ENCODE data around the gene GPRIN1.
A peak's percentile ranks its signal among the peaks of the same experiment; 100 is the strongest.

The GPRIN1 gene

DNA sequence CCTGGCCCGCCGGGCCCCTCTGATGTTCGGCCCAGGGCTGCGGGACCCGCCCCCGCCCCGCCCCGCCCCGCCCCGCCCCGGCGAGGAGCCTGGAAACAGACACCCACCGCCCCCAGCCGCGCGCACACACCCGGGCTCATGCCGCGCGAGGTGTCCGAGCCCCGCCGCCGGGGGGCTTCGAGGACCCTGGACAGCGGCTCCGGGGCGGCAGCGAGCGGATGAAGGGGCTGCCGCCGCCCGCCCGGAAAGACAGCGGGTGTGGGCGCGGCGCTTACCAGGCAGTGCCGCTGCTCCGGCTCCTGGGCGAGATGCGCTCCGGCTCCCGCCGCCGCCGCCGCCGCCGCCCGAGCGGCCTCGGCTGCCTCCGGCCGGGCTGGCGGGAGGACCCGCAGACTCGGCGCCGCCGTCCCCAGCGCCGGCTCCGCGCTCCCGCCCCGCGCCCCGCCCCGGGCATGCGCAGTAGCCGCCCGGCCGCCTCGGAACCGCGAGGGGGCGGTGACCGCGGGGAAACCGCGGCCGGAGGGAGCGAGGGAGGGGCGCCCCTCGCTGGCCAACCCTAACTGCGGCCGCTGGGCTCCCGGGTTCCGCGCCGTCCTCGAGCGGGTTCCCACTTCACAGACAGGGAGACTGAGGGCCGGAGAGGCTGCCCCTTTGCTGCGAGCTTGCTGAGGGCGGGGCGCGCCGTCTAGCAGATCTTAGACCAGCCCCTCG lies at the start of gene GPRIN1:
TSS of gene GPRIN1 (minus strand) at position 433 of the 711 bp plus-strand sequence. CDS start 10,322 bp downstream, outside the sequence.
- DNase-seq (ENCODE audit: low read depth in 3 of 3, low spot score in 1 of 3): peak in 2 of 3 donors; percentile 22 to 50

DNA sequence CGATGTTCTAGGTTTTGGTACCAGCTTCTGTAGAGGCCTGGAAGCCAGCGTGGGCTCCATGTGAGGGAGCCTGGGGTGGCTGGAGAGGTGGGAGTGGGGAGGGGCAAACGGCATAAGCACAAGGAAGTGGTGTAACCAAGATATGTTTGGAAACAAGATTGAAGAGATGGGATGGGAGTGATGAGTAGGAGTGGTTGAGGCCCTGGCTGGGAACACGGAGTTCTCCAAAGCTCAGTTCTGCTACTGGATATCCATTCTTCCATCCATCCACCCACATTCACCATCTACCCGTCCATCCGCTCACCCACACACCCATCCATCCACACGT lies 49.5 kb upstream of the GPRIN1 start:
- no peak for DNase-seq (ENCODE audit: low read depth in 3 of 3, low spot score in 1 of 3)

DNA sequence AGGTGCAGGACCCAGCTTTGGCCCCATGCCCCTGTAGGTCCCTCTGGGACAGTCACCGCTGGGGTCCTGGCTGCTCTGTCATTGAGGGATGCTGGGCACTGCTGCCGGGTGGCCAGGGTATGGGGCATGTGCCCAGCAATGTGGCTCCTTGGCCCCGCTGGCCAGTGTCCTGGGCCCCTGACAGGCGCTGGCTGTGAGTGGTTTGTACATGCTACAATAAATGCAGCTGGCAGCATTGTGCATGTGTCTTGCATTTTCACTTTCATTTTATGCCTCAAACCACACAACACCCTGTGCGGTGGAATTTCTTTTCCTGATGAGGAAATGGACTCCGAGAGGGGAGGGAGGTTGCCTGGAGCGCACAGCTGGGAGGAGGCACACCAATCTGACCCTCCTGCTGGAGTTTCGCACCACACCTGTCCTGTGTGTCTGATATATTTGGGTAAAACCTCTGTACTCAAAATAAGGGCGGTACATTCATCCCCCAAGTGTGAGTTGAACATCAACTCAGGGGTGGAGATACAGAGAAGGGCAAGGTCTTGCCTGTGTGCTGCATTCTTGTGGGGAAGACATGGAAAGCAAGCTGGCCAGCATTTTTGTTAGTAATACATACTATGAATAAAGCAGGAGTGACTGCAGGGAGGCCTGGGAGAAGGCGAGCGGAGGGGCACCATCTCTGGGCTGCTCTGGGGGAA lies 49.0 kb upstream of the GPRIN1 start:
- DNase-seq (ENCODE audit: low read depth in 3 of 3, low spot score in 1 of 3): no peak

DNA sequence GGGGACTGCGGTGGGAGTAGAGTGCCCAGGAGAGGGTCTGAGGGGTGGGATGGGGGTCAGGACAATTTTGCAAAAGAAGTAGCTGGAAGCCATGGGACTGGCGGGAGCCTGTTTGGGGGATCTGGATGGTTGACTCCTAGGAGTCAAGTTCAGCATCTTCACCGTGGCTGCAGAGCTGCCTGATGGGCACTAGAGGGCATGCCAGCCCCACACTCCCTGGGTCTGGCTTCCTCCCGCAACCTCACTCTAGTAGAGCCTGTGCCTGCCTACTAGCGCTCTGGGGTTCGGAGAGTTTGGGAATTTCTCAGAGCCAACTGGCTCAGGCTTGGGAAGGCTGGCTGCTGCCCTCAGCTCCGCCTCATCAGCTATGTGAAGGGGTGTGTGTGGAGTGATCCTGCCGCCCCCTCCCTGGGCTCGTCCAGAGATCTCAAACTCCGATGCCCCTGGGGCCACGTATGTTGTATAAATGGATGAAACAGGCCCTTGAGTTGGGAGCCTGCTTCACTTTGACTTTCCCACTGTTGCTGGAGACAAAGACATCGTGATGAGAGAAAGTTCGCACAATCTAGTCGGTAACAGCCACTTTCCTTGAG lies 48.1 kb upstream of the GPRIN1 start:
- DNase-seq (ENCODE audit: low read depth in 3 of 3, low spot score in 1 of 3): peak in 2 of 3 donors; percentile 15 to 55

DNA sequence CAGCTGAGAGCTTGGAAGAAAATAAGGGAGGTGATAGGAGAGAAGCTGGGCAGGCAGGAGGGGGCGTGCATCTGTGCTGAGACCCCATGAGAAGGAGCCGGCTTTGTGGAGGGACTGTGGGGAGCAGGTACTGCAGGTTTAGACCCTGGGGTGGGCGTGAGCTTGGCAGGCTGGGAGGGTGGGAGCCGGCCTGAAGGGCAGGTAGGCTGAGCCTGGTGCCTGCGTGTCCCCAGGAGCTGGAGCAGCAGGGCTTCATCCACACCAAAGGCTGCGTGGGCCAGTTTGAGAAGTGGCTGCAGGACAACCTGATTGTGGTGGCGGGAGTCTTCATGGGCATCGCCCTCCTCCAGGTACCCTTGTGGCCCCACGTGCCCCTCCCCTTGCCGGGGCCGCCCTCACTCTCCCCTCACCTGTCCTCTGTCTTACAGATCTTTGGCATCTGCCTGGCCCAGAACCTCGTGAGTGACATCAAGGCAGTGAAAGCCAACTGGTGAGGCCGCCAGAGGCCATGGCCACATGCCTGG lies 46.6 kb upstream of the GPRIN1 start:
- no peak for DNase-seq (ENCODE audit: low read depth in 3 of 3, low spot score in 1 of 3)

DNA sequence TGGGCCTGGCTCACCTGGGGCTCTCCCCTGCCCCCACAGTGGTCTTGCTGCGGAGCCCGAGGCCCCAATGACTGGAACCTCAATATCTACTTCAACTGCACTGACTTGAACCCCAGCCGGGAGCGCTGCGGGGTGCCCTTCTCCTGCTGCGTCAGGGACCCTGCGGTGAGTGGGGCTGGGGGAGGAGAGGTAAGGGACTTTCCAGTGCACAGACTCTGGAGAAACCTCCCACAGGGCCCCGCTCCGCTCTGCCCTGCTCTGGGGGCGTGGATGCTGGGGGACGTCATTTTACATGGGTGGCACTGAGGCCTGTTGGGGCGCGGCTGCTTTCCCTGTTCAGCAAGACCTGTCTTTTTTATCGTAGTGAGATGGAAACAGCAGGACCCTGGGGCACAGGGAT lies 44.9 kb upstream of the GPRIN1 start:
- DNase-seq (ENCODE audit: low read depth in 3 of 3, low spot score in 1 of 3): no peak

DNA sequence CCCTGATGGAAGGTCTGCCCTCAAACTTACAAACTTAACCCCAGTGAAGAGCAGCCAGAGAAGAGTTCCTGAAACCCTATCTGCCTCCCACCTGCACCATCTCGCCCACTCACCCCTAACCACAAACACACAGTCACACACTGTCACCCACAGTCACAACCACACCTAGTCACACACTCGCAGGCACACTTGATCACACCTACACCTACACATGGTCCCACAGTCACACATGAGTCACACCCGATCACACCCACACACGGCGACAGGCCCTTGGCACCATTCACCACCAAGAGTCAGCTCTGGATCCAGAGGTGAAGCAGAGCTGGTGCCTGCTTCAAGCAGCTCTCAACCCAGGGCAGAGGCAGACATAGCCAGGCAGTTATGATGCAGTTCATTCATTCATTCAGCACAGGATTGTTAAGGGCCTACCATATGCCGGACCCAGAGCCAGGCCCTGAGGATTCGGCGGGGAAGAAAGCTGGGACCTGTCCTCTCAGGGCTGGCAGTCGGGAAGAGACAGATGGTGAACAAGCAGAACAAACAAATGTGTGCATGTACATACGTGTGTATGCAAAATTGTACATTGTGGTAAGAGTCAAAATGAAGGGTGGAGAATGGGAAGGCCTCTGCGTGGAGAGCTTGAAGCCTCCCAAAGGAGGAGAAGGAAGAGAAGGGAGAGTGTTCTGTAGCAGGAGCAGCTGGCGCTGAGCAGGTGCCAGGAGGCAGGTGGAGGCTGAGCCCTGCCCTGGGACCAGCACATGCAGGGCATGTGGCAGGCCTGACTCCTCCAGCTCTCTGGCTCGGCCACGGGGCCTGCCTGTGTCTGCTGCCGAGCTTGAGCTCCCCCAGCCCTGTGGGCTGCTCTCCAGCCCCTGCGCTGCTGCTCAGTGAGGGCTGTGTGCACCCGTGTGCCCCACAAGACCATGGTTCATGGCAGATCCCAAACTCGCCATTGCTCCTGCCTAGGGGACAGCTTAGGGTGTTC lies 43.7 kb upstream of the GPRIN1 start:
- DNase-seq (ENCODE audit: low read depth in 3 of 3, low spot score in 1 of 3): peak in 2 of 3 donors; percentile 37 to 69

DNA sequence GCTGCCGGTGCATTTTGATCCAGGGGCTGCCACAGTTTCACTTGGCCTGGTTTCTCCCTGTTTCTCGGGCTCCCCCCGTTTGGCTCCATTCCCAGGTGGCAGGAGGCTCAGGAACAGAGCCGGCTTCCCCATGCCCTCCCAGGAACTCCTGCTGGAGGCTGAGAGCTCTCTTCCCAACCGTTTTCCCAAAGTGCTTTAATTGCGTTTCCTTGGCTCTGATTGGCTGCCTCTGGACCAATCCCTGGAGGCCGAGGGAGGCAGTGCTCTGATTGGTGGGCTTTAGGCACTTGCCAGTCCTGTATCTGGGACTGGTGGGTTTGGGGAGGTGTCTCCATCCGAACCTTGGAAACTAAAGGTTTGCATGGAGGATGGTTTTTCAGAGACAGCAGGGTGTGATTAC lies 42.2 kb upstream of the GPRIN1 start:
- DNase-seq (ENCODE audit: low read depth in 3 of 3, low spot score in 1 of 3): no peak

DNA sequence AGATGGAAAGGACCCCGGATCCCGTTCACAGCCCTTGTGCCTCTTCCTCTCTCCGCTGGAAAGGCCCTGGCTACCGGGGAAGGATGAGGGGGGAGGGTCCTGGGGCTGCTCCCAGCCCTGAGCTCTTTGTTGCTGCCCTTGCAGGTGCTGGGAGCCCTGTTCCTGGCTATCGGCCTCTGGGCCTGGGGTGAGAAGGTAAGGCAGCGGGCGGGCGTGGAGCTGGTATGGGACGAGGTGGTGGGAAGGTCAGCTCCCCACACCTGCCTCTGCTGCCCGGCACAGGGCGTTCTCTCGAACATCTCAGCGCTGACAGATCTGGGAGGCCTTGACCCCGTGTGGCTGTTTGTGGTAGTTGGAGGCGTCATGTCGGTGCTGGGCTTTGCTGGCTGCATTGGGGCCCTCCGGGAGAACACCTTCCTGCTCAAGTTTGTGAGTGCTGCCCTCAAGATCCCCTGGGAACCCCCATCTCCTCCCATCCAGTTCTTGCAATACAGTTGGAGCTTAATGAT lies 41.6 kb upstream of the GPRIN1 start:
- no peak for DNase-seq (ENCODE audit: low read depth in 3 of 3, low spot score in 1 of 3)

DNA sequence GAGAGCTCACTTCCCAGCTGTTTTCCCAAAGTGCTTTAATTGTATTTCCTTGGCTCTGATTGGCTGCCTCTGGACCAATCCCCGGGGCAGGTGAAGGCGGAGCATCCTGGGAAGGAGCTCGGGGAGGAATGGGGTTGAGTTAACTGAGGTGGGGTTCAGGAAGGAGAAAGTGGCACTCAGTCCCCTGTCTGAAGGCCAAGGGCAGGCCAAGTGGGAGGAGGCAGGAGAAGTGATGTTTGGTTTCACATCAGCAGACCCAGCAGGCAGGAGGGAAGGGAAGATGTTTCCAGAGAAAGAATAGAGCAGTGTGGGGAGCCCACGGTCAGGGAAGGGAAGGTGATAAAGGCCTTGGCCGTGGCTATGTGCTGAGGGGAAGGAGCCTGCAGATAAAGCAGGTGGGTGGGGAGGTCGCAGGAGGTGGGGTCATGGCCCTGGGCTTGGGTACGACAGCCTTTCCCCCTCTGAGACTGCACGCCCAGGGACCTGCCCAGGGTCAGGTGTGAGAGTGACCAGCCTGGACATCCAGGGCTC lies 40.5 kb upstream of the GPRIN1 start:
- no peak for DNase-seq (ENCODE audit: low read depth in 3 of 3, low spot score in 1 of 3)

DNA sequence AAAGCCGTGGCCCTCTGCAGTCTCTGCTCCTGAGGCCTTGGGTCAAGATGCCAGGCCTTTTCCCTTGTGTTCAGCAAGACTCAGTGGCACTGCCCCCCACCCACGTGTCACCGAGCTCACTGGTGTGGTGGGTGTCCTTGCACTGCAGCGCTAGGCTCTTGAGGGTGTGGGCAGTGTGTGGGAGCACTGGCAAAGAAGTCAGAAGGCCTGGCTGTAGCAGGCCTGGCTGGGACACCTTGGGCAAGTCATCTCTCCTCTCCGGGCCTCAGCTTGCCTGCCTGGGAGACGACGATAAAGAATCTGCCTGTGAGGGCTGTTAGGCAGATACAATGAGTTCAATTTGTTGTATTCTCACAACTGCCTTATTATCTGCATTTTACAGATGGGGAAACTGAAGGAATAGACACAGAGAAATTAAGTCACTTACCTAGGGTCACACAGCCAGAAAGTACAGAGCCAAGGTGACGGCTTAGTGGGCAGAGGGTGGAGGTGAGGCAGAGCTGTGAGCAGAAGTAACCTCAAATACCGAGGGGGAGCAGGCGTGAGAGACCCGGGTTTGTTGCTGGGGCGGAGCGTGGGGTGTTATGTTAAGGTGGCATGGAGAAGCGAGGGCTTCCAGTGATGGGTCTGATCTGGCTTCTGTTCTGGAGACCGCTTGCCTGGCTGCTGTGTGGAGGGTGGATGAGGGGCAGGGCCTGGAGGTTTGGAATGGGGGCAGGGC lies 38.7 kb upstream of the GPRIN1 start:
- DNase-seq (ENCODE audit: low read depth in 3 of 3, low spot score in 1 of 3): no peak

DNA sequence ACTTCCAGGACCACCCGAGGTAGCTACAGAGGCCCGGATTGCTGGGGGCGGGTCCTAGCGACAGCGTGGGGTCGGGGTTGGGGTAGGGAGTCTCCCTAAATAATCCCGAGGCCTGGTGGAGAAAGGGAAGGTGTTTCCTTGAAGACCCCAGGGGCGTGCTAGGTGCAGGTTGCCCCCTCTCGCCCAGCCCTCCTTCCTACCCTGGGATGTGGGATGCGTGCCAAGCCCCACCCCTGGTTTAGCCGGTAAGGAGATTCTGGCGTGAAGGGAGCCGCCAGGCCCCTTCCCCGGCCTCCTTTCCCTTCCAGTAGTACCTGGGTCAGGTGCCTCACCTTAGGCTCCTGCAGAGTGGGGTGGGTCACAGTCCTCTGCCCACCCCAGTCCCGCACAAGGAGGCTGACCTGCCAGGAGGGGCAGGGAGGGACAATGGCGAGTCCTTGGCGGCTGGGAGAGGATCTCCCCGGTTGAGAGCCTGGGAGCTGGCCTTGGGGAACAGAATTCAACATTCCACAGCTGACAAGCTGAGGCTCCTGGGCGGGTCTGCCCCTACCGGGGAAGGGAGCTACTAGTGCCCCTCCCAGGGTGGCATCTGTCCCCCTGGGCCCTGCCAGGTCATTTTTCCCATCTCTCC lies 38.0 kb upstream of the GPRIN1 start:
- DNase-seq (ENCODE audit: low read depth in 3 of 3, low spot score in 1 of 3): no peak

DNA sequence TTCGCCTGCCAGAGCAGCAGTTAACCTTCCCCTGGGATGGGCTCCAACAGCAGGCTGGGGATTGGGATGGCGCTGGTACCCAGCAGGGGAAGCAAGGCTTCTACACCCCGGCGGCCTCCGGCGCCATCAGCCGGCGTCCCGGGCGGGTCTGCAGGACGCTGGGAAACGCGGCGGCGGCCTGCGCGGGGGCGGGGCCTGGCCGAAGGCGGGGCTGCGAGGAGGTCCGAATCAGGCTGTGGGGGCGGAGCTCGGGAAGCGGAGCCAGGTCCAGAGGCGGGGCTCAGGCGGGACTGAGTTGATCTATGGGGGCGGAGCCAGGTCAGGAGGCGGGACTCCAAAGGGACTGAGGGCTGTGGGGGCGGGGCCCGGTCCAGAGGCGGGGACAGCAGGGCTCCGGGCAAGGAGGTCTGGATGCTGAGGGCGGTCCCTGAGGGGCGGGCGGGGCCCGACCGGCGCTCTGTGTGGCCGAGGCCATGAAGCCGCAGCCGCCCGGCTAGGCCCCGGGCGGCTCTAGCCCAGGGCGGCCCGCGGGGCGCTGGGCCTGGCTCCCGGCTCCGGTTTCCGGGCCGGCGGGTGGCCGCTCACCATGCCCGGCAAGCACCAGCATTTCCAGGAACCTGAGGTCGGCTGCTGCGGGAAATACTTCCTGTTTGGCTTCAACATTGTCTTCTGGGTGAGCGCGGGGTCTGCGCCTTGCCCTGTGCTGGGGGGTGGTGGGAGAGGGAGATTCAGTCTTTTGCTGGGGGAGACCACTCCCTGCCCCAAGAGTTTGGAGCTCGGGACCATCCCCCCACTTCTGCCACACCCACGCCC lies 37.3 kb upstream of the GPRIN1 start, which contains the start of gene TSPAN17:
TSS of gene TSPAN17 (plus strand) at position 455 of the 813 bp plus-strand sequence. CDS start at position 587, 132 bp downstream.
- peak; percentile 95 to 97 (median 96) for DNase-seq (ENCODE audit: low read depth in 3 of 3, low spot score in 1 of 3)

DNA sequence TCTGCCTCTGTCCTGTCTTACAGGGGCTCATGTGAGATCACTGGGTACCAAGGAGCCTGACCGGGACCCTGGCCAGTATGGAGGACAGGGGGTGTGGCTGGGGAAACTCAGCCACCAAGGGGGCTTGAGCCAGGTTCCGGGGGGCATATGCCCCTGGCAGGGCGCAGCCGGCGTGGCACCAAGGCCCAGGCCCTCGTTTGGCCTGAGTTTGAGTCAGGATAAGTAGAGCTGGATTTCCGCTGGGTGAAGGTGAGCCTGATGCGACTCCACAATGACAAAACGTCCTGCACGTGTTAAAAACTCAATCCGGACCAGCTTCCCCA lies 36.7 kb upstream of the GPRIN1 start:
- DNase-seq (ENCODE audit: low read depth in 3 of 3, low spot score in 1 of 3): no peak

DNA sequence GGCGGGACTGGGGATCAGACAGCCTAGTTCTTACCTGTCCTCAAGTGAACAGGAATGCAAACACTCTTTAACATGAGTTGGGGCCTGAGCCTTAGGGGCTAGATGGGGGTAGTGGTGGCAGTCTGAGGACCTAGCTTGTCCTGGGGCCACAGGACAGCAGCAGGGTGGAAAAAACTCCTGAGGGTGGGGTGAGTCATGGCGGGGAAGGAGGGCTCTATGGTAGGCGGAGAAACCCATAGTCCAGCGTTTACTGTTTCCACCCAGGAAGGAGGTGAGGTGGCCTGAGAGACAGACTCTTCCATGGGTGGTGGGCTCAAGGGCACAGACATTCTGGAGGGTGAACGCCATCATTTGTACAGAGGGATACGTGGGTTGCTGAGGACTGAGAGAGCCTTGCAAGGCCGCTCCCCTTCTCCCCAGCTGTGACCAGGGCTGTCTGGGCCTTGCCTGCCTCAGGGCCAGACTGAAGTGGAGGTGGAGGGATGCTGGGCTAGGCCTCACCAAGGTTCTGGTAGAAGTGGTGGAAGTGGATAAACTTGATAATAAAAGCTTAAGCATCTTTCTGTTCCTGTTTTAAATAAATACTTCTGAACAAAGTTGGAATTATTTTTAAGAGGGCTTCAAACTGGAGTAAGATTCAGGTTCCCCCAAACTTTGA lies 36.2 kb upstream of the GPRIN1 start:
- no peak for DNase-seq (ENCODE audit: low read depth in 3 of 3, low spot score in 1 of 3)

DNA sequence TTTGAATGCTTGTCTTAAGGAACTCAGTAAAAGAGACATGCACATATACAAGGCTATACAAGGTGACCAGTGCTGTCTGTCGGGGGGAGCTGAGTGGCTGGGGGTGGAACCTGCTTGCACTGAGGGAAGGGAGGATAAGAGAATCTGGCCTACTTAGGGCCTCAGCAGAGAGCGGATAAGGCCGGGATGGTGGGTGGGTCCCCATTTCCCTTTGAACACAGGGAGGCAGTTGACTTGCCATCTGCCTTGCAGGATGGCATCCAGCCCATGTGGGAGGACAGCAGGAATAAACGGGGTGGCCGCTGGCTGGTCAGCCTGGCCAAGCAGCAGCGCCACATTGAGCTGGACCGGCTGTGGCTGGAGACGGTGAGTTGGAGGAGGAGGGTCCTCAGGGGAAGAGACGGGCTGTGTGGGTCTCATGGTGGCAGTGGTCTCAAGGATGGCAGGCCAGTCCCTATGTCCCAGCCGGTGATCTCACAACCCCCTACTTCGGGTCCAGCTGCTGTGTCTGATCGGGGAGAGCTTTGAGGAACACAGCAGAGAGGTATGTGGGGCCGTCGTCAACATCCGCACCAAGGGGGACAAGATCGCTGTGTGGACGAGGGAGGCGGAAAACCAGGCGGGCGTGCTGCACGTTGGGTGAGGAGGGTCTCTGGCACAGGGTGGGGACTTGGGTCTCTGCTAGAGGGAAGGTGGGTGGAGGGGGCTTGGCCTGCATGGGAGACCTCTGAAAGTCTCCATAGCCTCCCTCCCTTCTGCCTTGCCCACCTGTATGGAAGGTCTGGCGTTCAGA lies 35.1 kb upstream of the GPRIN1 start:
- no peak for DNase-seq (ENCODE audit: low read depth in 3 of 3, low spot score in 1 of 3)

DNA sequence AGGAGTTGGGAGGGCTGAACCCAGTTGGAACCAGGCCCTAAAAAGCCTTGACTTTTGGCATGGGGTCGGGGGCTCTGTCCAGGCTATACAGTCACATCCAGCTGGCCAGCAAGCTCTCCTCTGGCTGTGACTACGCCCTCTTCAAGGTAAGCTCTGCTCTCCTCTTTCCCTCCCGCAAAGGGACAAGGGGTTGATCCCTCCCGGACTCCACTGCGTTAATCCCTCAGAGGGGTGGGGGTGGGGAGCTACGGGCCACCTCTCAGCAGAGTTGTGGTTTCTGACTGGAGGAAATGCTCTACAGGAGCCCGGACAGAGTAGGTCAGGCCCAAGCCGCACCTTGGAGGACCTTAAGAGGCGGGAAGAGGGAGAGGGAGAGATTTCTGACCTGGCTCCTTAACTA lies 34.3 kb upstream of the GPRIN1 start:
- no peak for DNase-seq (ENCODE audit: low read depth in 3 of 3, low spot score in 1 of 3)

Measured in stimulated activated CD4-positive, alpha-beta T cell treated with anti-CD3 and anti-CD28 coated beads, TNF-alpha, amount 100 ng/mL, for 1 hour (primary cell).